ENCODE measurements around the gene PCDHGA12. TPM values are rescaled to one million over a fixed set of nuclear protein-coding genes. Genes with fewer than 3 reads are reported as not detected.
A peak's percentile ranks its signal among the peaks of the same experiment; 100 is the strongest.
"Not testable (repeated sequence)": the region's sequence is repeated elsewhere in the genome, so short reads cannot be mapped to it uniquely, and the experiment has no call there.

The PCDHGA12 gene
- total and polyA plus RNA-seq, 10 donors = 0.02 to 6.3 (median 4.8) TPM

DNA sequence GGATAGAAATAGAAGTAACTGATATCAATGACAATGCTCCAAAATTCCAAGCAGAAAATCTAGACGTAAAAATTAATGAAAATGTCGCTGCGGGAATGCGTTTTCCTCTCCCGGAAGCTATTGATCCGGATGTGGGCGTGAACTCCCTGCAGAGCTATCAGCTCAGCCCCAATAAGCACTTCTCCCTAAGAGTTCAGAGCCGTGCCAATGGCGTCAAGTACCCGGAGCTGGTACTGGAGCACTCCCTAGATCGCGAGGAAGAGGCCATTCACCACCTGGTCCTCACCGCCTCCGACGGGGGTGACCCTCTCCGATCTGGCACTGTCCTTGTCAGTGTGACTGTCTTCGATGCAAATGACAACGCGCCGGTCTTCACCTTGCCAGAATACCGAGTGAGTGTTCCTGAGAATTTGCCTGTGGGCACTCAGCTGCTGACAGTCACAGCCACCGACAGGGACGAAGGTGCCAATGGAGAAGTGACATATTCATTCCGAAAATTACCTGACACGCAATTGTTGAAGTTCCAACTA lies 16.7 kb upstream of the PCDHGA12 start:
- DNase-seq = no peak
- H3K9me3 ChIP-seq = peaks cover 4 to 98% (median 88%) of the 10 kb centered on the region in 8 donors
- TF ChIP-seq, protein P1, sequence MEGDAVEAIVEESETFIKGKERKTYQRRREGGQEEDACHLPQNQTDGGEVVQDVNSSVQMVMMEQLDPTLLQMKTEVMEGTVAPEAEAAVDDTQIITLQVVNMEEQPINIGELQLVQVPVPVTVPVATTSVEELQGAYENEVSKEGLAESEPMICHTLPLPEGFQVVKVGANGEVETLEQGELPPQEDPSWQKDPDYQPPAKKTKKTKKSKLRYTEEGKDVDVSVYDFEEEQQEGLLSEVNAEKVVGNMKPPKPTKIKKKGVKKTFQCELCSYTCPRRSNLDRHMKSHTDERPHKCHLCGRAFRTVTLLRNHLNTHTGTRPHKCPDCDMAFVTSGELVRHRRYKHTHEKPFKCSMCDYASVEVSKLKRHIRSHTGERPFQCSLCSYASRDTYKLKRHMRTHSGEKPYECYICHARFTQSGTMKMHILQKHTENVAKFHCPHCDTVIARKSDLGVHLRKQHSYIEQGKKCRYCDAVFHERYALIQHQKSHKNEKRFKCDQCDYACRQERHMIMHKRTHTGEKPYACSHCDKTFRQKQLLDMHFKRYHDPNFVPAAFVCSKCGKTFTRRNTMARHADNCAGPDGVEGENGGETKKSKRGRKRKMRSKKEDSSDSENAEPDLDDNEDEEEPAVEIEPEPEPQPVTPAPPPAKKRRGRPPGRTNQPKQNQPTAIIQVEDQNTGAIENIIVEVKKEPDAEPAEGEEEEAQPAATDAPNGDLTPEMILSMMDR (IDR thresholded peaks at IDR 0.05 in 8 of 11, conservative IDR thresholded peaks at IDR 0.05 in 3 of 11) = no peak
- TF ChIP-seq POLR2A (IDR thresholded peaks at IDR 0.05) (no peak), POLR2AphosphoS5 (IDR thresholded peaks at IDR 0.05) (no peak)
- H3K4me1 ChIP-seq = peaks cover 0 to 21% (median 5%) of the 10 kb centered on the region in 6 donors
- no peak overlapping the region for H3K27ac ChIP-seq
- H3K27me3 ChIP-seq (replicated peaks in 1 of 7) = peaks cover 0 to 99% (median 28%) of the 10 kb centered on the region in 7 donors
- peak overlapping the region; percentile 11 to 60 (median 32) for H3K4me3 ChIP-seq
- H3K36me3 ChIP-seq = peaks cover 0 to 6% (median 0%) of the 10 kb centered on the region in 6 donors
- intact Hi-C loops (cut with DNase I; ENCODE audit: low total_unique reads) = no loop called here
- WGBS, 5 donors = 15 to 21% (median 17%) methylated on average over 25 of the region's 25 CpGs

DNA sequence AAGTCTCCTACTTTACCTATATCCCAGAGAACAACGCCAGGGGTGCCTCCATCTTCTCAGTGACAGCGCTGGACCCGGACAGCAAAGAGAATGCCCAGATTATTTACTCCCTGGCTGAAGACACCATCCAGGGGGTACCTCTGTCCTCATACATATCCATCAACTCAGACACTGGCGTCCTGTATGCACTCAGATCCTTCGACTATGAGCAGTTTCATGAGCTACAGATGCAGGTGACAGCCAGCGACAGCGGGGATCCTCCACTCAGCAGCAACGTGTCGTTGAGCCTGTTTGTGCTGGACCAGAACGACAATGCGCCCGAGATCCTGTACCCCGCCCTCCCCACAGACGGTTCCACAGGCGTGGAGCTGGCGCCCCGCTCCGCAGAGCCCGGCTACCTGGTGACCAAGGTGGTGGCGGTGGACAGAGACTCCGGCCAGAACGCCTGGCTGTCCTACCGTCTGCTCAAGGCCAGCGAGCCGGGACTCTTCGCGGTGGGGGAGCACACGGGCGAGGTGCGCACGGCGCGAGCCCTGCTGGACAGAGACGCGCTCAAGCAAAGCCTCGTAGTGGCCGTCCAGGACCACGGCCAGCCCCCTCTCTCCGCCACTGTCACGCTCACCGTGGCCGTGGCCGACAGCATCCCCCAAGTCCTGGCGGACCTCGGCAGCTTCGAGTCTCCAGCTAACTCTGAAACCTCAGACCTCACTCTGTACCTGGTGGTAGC lies 15.6 kb upstream of the PCDHGA12 start:
- DNase-seq, H3K27ac ChIP-seq, H3K36me3 ChIP-seq: not testable (repeated sequence)
- Histone ChIP-seq H3K4me1 (peaks cover 0 to 21% (median 5%) of the 10 kb centered on the region in 6 donors), H3K27me3 (replicated peaks in 1 of 7) (peaks cover 0 to 99% (median 29%) of the 10 kb centered on the region in 7 donors), H3K9me3 (peaks cover 3 to 98% (median 88%) of the 10 kb centered on the region in 8 donors), H3K4me3 (peak overlapping the region in 1 of 8 donors; percentile 37)
- intact Hi-C loops (cut with DNase I; ENCODE audit: low total_unique reads) = loop anchor here (5.0 kb wide), 1 partner anchor 148 kb away; no protein-coding TSS in a partner anchor
- 24 to 39% (median 30%) methylated on average over 9 to 46 of the region's 46 CpGs for WGBS, 5 donors

DNA sequence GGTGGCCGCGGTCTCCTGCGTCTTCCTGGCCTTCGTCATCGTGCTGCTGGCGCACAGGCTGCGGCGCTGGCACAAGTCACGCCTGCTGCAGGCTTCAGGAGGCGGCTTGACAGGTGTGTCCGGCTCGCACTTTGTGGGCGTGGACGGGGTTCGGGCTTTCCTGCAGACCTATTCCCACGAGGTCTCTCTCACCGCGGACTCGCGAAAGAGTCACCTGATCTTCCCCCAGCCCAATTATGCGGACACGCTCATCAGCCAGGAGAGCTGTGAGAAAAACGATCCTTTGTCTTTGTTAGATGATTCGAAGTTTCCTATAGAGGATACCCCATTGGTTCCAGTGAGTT lies 15.1 kb upstream of the PCDHGA12 start:
- Histone ChIP-seq H3K9me3 (peaks cover 2 to 98% (median 88%) of the 10 kb centered on the region in 8 donors), H3K4me3 (peak overlapping the region in 1 of 8 donors; percentile 37), H3K4me1 (peaks cover 0 to 21% (median 5%) of the 10 kb centered on the region in 6 donors), H3K27me3 (replicated peaks in 1 of 7) (peaks cover 0 to 99% (median 27%) of the 10 kb centered on the region in 7 donors)
- 18 to 39% (median 23%) methylated on average over 11 to 24 of the region's 24 CpGs for WGBS, 5 donors
- not testable (repeated sequence) for DNase-seq, H3K27ac ChIP-seq, H3K36me3 ChIP-seq
- intact Hi-C loops (cut with DNase I; ENCODE audit: low total_unique reads) = loop anchor here (5.0 kb wide), 1 partner anchor 147 kb away; no protein-coding TSS in a partner anchor

DNA sequence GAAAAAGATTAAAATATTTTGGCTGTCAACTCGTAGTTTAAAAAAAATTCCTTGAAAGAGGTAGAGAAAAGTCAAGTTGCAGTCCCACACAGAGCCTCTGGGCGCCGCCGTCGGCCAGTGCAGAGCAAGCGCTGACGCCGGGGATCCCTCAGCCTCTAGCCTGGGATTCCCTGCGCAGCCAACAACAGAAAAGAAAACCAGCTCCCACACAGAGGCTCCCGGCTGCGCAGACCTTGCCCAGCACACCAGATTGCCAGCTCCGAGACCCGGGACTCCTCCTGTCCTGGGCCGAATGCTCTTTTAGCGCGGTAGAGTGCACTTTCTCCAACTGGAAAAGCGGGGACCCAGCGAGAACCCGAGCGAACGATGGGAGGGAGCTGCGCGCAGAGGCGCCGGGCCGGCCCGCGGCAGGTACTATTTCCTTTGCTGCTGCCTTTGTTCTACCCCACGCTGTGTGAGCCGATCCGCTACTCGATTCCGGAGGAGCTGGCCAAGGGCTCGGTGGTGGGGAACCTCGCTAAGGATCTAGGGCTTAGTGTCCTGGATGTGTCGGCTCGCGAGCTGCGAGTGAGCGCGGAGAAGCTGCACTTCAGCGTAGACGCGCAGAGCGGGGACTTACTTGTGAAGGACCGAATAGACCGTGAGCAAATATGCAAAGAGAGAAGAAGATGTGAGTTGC lies 12.7 kb upstream of the PCDHGA12 start, which contains the start of gene PCDHGB7:
PCDHGB7 (plus strand) TSS at position 184 of the 679 bp plus-strand sequence; CDS start at position 367, 183 bp downstream.
- DNase-seq = peak; percentile 87
- TF ChIP-seq, protein P1 (IDR thresholded peaks at IDR 0.05 in 8 of 11, conservative IDR thresholded peaks at IDR 0.05 in 3 of 11) = peak in 10 of 11 experiments; percentile 24 to 65 (median 58)
- peak in 2 of 3 donors; percentile 16 to 31 for TF ChIP-seq POLR2AphosphoS5 (IDR thresholded peaks at IDR 0.05)
- WGBS, 5 donors = 6 to 14% (median 7%) methylated on average over 33 to 47 of the region's 47 CpGs
- peak within 1 kb of the TSS in 3 of 8 donors; percentile 11 to 38 (median 15) for H3K27ac ChIP-seq
- intact Hi-C loops (cut with DNase I; ENCODE audit: low total_unique reads) = loop anchor here (5.0 kb wide), 1 partner anchor 145 kb away; no protein-coding TSS in a partner anchor
- not testable (repeated sequence) for H3K36me3 ChIP-seq
- H3K9me3 ChIP-seq = peaks cover 2 to 99% (median 94%) of the 10 kb centered on the region in 8 donors
- peaks cover 0 to 100% (median 42%) of the 10 kb centered on the region in 7 donors for H3K27me3 ChIP-seq (replicated peaks in 1 of 7)
- peak within 1 kb of the TSS in 7 of 8 donors; percentile 16 to 66 (median 31) for H3K4me3 ChIP-seq
- peaks cover 0 to 30% (median 5%) of the 10 kb centered on the region in 6 donors for H3K4me1 ChIP-seq
